ENCODE results near the gene ARGLU1. TPM values are rescaled to one million over a fixed set of nuclear protein-coding genes. Genes with fewer than 3 reads are reported as not detected.

Gene ARGLU1
- total RNA-seq, 1 experiment from 2014 or later, result 31.8 TPM

DNA sequence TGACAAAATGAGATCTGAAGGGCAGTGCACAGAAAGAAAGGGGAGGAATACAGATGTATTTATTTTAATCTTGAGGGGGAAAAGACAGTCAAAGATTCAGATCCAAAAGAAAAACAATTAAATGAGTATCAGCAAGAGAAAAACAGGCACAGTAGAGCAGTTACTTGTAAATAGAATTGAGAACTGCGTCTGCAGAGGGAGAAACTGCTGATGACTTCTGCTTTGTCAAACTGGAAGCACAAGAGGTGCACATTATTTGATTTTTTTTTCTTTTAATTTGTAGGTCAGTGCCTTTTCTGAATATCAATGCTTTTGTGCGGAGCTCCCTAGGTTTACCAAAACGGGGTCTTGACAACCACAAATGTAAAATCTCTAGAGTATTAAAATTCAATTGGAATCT is 69.8 kb downstream of the ARGLU1 start:
- no peak overlapping the region for H2AFZ ChIP-seq (ENCODE audit: low read length)
- H3K9ac ChIP-seq (ENCODE audit: low read length), result no peak overlapping the region
- H3K27me3 ChIP-seq (ENCODE audit: low read length), result no peaks in the 10 kb centered on the region
- ChIA-PET CTCF (no interaction called here), POLR2A (ENCODE audit: unreplicated experiment) (no interaction called here)
- no TSS peak for BruUV-seq (replicated peaks)
- peaks cover 8% of the 10 kb centered on the region; the same call in 1 of the 2 replicates for H3K36me3 ChIP-seq (ENCODE audit: low read depth, low read length)
- peaks cover 34% of the 10 kb centered on the region for H3K79me2 ChIP-seq (ENCODE audit: low read length)
- H3K4me1 ChIP-seq (ENCODE audit: insufficient read depth, low read length), result no peaks in the 10 kb centered on the region
- no peaks in the 10 kb centered on the region for H4K20me1 ChIP-seq (ENCODE audit: low read length)
- no peaks in the 10 kb centered on the region for H3K9me3 ChIP-seq (ENCODE audit: low read length)
- no peaks in the 10 kb centered on the region for H3F3A ChIP-seq (ENCODE audit: low read length, unreplicated experiment)
- no peaks in the 10 kb centered on the region for H3K9me2 ChIP-seq (replicated peaks; ENCODE audit: low read length)
- DNase-seq (no peak), ATAC-seq (no peak)
- no peak overlapping the region for H3K4me2 ChIP-seq (ENCODE audit: low read length)
- H3K27ac ChIP-seq (ENCODE audit: low read length), result no peak overlapping the region
- intact Hi-C loops (cut with micrococcal nuclease), result no loop called here
- no peak overlapping the region for H3K4me3 ChIP-seq (ENCODE audit: low read length)
- TF ChIP-seq, protein P1, sequence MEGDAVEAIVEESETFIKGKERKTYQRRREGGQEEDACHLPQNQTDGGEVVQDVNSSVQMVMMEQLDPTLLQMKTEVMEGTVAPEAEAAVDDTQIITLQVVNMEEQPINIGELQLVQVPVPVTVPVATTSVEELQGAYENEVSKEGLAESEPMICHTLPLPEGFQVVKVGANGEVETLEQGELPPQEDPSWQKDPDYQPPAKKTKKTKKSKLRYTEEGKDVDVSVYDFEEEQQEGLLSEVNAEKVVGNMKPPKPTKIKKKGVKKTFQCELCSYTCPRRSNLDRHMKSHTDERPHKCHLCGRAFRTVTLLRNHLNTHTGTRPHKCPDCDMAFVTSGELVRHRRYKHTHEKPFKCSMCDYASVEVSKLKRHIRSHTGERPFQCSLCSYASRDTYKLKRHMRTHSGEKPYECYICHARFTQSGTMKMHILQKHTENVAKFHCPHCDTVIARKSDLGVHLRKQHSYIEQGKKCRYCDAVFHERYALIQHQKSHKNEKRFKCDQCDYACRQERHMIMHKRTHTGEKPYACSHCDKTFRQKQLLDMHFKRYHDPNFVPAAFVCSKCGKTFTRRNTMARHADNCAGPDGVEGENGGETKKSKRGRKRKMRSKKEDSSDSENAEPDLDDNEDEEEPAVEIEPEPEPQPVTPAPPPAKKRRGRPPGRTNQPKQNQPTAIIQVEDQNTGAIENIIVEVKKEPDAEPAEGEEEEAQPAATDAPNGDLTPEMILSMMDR (conservative IDR thresholded peaks at IDR 0.05; ENCODE audit: low read depth, low read length), result no peak
- TF ChIP-seq EZH2 (IDR thresholded peaks at IDR 0.05; ENCODE audit: low read length, unreplicated experiment) (no peak), EZH2phosphoT487 (IDR thresholded peaks at IDR 0.05; ENCODE audit: borderline replicate concordance, low read length) (no peak)

DNA sequence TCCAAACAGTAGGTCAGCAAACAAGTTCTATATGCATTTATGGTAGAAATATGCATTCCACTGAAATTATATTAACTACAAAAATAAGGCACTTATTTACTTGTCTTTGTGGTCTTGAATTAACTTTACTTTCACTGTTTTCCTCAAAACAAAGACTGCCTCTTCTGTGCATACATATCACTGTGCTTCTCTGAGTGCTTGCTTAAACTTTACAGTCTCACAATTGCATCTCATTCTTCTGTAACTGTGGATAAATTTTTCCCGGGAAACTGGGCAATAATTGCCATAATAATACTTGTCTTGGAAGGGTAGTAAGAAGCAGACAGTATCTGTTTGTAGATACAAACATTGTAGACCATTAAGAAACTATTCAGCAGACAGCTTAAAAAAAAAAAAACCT is 70.9 kb downstream of the ARGLU1 start:
- ChIA-PET POLR2A (ENCODE audit: unreplicated experiment) (interaction anchor here (0.6 kb wide), 1 partner anchor 1907 kb away, joined by 3 read pairs; no protein-coding TSS in a partner anchor), CTCF (no interaction called here)
- Histone ChIP-seq H3K79me2 (ENCODE audit: low read length) (peaks cover 24% of the 10 kb centered on the region), H3K27me3 (ENCODE audit: low read length) (no peaks in the 10 kb centered on the region), H3F3A (ENCODE audit: low read length, unreplicated experiment) (no peaks in the 10 kb centered on the region), H3K4me1 (ENCODE audit: insufficient read depth, low read length) (no peaks in the 10 kb centered on the region), H3K4me3 (ENCODE audit: low read length) (no peak overlapping the region), H4K20me1 (ENCODE audit: low read length) (no peaks in the 10 kb centered on the region), H3K27ac (ENCODE audit: low read length) (no peak overlapping the region), H3K36me3 (ENCODE audit: low read depth, low read length) (peaks cover 8% of the 10 kb centered on the region; the same call in 1 of the 2 replicates), H3K4me2 (ENCODE audit: low read length) (no peak overlapping the region), H3K9me2 (replicated peaks; ENCODE audit: low read length) (no peaks in the 10 kb centered on the region), H3K9me3 (ENCODE audit: low read length) (no peaks in the 10 kb centered on the region), H3K9ac (ENCODE audit: low read length) (no peak overlapping the region), H2AFZ (ENCODE audit: low read length) (no peak overlapping the region)
- no peak for ATAC-seq
- TF ChIP-seq EZH2phosphoT487 (IDR thresholded peaks at IDR 0.05; ENCODE audit: borderline replicate concordance, low read length) (no peak), EZH2 (IDR thresholded peaks at IDR 0.05; ENCODE audit: low read length, unreplicated experiment) (no peak)
- DNase-seq, result no peak
- intact Hi-C loops (cut with micrococcal nuclease), result no loop called here
- no TSS peak for BruUV-seq (replicated peaks)

DNA sequence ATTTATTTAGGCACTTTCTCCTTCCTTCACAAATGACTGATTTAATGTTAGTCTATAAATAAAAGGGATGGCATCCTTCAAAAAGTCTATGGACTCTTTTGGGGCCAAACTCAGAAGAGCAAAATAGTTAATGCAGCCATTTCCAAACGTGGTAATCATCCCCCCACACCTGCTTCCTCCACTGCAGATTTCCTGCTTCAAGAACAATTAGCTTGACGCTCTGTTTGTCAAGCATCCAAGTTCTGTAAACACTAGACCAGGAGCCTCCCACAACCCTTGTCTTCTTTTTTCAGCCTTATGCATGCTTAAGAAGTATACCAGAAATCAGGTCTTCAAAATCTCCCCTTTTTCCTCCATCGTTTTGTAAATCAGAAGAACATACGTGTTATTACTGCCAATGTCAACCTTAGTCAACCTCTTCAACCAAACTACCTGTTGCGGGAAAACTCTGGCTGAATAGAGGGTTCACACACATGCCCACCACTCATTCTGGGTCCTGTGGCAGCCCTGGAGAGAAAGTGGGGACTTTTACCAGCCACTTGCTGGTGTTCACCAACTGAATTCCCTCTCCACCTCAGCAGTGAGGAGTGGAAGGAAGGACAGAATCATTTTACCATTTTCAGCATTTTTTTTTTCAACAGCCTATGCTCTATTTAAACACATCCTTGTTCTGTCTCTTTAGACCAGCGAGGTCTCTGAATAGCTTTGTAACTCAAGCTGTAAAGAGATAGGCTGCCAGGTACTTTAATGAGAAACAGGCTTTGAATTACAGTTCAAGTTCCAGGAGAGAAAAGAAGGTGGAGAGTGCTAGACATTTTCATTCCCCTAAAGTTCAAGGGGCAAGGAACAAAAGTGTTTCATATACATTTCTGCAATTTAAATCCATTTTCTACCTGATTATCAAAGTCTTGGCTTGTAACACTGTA is 71.6 kb downstream of the ARGLU1 start:
- no peaks in the 10 kb centered on the region for H4K20me1 ChIP-seq (ENCODE audit: low read length)
- H3K27me3 ChIP-seq (ENCODE audit: low read length), result no peaks in the 10 kb centered on the region
- H3F3A ChIP-seq (ENCODE audit: low read length, unreplicated experiment), result no peaks in the 10 kb centered on the region
- no peak overlapping the region for H3K9ac ChIP-seq (ENCODE audit: low read length)
- DNase-seq (no peak), ATAC-seq (no peak)
- H3K79me2 ChIP-seq (ENCODE audit: low read length), result peaks cover 19% of the 10 kb centered on the region
- CTCF ChIA-PET, result no interaction called here
- H3K9me2 ChIP-seq (replicated peaks; ENCODE audit: low read length), result no peaks in the 10 kb centered on the region
- H2AFZ ChIP-seq (ENCODE audit: low read length), result no peak overlapping the region
- H3K4me2 ChIP-seq (ENCODE audit: low read length), result no peak overlapping the region
- BruUV-seq (replicated peaks), result no TSS peak
- POLR2A ChIA-PET (ENCODE audit: unreplicated experiment), result no interaction called here
- H3K4me1 ChIP-seq (ENCODE audit: insufficient read depth, low read length), result no peaks in the 10 kb centered on the region
- peaks cover 12% of the 10 kb centered on the region; the same call in 1 of the 2 replicates for H3K36me3 ChIP-seq (ENCODE audit: low read depth, low read length)
- intact Hi-C loops (cut with micrococcal nuclease), result no loop called here
- TF ChIP-seq EZH2phosphoT487 (IDR thresholded peaks at IDR 0.05; ENCODE audit: borderline replicate concordance, low read length) (no peak), EZH2 (IDR thresholded peaks at IDR 0.05; ENCODE audit: low read length, unreplicated experiment) (no peak)
- TF ChIP-seq, protein P1 (conservative IDR thresholded peaks at IDR 0.05; ENCODE audit: low read depth, low read length), result no peak
- H3K4me3 ChIP-seq (ENCODE audit: low read length), result no peak overlapping the region
- H3K27ac ChIP-seq (ENCODE audit: low read length), result no peak overlapping the region
- H3K9me3 ChIP-seq (ENCODE audit: low read length), result no peaks in the 10 kb centered on the region

Measured in PC-3 (cell line).